NAMALWA (cell line): ENCODE results near the gene MDM1.

Experiments
- DNase-seq: peaks from one replicate; pipeline ENCODE4 v3.0.0-alpha.2; 2015; ENCODE audit warnings: low spot score

Gene MDM1

GRCh38 chr12:68272732-68273131 lies 59.4 kb downstream of the MDM1 start:
- DNase-seq, result no peak

DNA sequence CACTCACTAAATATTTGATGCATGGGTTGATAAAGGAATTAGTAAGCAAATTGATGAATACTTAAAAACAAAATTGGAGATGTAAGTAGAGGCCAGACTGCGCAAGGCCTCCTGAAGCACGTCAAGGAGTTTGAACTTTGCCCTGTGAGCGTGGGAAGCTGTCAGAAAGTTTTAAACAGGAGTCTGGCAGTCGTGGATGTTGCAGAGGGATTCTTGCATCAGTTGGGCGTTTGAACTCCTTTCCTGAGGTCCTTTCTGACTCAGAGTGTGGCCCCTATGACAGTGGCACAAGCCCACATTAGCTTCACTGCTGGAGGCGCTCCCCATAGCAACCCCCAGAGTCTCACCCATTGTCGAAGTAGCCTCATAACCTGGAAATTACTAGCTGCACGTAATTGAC lies 60.8 kb downstream of the MDM1 start:
- DNase-seq, result no peak

- DNase-seq, result no peak
Measured at GRCh38 chr12:68270358-68270757, 61.8 kb downstream of the MDM1 start.

DNA sequence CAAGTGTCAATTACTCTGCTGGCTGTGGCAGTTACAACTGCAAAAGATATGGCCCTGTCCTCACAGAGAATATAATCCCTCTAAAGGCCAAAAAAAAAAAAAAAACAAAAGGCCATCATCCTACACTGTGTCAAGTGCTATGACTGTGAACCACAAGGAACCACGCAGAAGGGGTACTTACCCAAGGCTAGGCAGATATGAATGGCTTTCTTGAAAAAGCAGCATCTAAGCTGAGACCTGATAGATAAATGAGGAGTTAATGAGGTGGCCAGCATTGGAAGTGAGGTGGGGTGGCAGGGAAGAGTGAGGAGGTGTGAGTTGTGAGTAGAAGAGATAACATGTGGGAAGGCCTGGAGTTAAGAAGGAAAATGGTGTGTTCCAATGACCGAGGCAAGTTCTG lies 62.4 kb downstream of the MDM1 start:
- no peak for DNase-seq

DNA sequence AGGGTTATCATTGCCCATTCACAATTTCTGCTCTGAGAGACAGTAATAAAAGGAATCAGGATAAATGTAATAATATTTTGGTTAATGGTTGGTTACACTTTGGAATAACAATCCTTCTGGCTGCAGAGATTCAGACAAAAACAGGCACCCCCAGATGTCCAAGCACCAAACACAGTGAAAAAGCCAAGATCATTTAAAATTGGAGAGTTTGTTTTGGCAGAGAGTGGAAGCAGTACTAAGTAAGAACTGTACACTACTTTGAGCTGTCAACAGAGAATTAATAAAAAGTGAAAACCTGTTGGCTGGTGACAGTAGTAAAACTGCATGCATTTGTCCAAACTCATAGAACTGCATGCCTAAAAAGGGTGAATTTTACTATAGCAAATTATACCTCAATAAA lies 63.2 kb downstream of the MDM1 start:
- no peak for DNase-seq

GRCh38 chr12:68267892-68268396 lies 64.2 kb downstream of the MDM1 start:
- DNase-seq, result no peak

- DNase-seq, result no peak
Measured at GRCh38 chr12:68264857-68265256, 67.3 kb downstream of the MDM1 start.

DNA sequence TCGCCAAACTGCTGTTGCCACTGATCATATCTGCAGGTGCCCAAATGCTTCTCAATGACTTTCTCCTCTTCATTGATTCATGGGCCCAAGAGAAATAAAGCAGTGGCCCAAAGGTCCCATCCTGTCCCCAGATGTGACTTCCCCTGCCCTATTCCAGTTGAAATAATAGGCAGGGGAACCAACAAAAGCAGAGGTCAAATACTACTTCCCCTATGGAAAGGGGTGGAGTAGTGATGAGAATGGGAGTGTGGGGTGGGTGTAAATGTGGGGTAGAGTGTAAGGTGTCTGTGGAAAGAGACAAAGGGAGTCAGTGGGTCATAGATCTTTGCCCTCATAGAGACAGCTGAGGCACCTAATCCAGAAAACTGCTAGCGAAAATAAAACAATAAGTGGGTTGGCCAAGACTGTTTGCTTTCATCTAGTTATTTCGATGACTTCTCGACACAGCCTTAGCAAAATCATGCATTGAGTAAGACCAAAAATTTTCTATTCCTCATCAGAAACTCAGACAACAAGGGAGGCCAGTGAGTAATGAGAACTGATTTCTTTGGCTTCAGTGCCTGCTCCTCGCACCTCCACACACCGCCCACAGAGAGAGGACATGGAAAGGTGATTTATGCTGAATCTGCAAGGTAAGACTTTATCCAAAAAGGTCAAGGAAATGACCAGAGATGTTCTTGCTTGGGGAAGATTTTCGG lies 67.9 kb downstream of the MDM1 start:
- no peak for DNase-seq

DNA sequence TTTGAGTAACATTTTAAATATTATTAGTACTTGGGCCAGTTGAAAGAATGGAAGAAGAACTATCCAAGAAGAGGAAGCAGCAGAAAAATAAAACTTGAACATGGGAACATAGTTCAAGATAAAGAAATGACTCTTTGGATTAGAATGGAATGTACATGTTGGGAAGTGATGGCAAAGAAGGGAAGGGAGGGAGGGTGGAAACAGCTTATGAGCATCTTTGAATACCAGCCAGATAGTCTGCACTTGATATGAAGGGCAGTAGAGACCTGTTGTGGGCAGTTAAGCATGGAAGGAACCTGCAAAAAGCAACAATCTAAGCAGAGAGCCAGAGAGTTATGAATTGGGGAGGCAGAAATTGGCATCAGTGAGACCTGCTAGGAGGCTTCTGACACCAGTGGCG lies 68.8 kb downstream of the MDM1 start:
- no peak for DNase-seq

DNA sequence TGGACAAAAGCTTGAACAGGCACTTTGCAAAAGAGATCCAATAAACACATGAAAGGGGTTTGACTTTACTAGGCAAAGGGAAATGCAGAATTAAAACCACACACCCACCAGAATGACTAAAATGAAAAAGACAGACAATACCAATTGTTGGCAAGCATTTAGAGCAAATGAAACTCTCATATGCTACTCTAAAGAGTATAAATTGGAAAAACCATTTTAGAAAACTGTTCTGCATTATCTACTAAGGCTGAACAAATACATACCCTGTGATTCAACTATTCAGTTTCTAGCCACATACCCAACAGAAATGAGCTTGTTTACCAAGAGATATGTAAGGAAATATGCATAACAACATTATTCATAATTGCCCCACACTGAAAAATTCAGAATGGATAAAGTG lies 70.3 kb downstream of the MDM1 start:
- no peak for DNase-seq

DNA sequence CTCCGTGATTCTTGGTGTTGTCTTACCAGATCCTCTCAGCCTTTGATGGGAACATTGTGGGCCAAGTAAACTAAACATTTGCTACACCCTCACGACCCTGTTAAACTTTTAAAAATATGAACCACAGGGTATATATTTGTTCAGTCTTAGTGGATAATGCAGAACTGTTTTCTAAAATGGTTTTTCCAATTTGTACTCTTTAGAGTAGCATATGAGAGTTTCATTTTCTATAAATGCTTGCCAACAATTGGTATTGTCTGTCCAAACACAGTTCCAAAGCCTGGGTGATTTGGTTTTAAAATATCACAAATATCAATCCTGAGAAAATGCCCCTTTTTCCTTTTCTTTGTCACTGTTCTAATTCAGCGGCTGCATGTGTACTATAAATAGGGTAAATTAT lies 72.0 kb downstream of the MDM1 start:
- DNase-seq, result no peak

DNA sequence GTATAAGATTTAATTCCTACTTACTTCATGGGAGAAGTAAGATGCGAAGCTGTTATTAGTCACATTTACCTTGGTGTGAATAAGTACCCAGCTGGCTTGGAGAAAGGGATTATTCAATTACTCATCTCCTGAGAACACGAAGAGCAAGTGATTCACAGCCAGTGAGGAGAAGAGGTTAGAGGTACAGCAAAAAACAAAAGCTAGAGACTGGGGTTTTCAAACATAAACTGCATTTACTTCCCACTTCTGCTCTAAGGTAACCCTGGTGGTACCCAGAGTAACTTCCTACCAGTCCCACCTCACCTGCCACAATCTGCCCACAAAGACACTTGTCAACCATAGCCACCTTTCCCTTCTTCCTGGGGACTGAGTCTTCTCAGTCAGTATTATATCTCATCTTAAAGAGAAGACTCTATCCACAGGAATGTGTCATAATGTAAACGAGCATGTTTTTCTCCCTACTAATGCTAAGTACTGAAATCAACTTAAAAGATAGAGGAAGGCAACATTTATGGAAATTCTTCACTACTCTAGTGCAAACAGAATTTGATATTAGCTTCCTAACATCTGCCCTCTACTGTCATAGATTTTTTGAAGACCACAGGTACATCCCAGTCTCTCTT lies 72.7 kb downstream of the MDM1 start:
- no peak for DNase-seq

- DNase-seq, result no peak
Measured at GRCh38 chr12:68253504-68253903, 78.7 kb downstream of the MDM1 start, which contains the start of gene IL22. Gene IL22, minus strand, starts transcription at chr12:68253604. Its CDS starts 156 bp downstream, at chr12:68253448.

DNA sequence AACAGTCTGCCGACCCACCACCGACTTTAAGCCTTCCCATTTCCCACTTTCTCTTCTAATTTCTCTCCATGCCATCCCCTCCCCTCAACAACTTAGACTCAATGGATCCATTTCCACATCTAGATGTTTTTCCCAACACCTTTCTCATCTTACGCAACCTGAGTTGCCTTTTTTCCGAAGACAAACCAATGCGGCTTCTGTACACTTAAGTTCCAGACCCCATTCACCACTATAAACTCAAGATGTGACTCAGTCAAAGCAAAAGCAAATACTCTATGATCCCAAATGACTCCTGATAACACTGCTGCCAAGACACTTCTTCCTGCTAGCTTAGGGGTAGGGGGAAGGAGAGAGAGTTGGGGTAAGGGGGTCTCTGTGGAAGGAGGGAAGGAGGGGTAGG lies 80.1 kb downstream of the MDM1 start:
- DNase-seq, result no peak

DNA sequence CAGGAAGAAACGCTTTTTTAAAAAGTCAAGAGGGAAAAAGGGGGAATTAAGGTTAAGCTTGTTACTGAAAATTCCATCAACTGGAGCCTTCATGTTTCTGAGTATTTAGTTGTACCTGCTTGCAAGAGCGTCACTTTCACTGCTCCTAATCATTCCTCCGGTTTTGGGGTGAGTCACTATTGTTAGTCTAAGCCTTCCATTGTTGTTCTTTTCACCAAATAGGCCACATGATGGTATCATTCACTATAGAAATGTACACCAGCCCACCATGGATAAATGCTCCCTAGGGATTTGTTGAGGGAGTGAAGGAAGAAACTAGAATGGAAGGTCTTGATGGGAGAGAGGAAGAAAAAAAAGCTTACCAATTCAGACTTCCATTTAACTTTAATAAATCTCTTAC lies 81.7 kb downstream of the MDM1 start:
- no peak for DNase-seq

DNA sequence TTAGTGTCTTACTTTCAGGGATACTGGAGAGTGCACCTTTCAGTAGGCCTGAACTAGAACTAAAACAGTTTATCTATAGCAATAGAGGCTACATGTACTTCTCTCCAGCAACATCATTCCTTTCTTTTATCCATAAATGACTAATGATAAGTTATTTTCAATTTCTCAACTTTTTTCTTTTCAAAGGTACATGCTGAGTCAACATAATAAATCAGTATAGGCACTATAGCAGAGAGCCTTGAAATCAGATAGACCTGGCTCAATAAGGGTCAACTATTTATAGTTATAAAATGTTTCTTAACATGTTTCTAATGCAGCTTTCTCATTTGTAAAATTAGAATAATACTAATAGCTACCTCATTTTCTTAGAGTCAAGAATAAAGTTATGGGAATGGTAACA lies 84.4 kb downstream of the MDM1 start:
- DNase-seq, result no peak

DNA sequence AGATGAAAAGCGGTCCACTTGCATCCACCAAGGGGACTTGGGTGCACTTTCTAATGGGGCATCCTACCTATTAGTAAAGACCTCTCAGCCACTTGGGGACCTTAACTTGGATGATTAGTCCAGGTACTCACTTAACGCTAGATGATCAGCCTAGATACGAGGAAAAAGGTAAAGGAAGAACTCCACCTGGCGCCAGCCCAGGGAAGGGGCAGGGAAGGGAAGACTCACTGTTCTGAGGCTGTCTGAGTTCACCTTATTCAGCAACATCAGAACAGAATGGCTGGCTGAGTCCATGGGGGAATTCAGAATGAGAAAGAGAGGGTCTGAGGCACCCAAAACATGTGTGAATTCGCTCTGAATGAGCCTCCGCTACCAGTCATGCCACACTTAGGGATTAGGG lies 85.8 kb downstream of the MDM1 start:
- DNase-seq, result no peak

DNA sequence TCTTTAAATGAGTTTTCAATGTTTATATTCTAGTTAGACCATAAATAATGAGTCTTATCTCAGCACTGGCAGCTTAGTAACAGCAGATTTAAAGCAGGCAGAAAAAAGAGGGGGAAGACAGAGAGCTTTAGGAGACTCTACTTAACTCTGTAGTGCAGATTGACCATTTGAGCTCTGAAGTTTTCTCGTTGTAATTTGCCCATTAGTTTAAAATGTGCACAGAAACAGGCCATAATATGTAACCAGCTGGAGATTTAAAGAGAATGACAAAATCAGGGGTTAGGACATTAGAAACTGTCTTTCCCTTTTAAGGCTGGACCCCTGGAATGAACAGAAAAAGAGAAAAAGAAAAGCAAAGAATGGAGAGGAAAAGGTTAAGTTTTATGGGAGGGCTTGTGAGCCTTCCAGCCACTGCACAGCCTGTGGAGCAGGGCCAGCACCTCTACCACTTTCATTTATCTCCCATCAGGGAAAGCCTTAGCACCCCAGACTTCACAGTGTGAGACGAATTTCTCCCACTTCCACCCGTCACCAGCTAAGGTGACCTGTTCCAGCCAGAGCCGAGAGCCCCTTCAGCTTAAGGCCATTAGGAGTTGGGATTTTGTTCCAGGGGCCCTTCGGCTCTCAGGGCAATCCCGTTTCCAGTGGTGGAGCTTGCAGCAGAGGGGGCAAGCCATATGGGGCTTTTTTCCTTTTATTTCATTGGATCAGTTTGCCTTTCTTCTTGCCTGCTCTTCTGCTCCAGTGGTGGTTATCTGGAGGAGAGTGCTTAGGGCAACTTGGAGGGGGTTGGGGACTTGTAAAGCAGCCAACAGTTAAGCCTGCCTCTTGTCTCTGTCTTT lies 86.8 kb downstream of the MDM1 start:
- no peak for DNase-seq
